Loucy (cell line): ENCODE measurements around the gene GRIA3.

Experiments
- H2AFZ ChIP-seq: fragments of 200-600 bp; sonication (generic); 2 replicates; pipeline ENCODE4 v1.6.0; 2016; ENCODE audit warnings: antibody characterized with exemption, mild to moderate bottlenecking, low read length, moderate library complexity
- H3F3A ChIP-seq: fragments of 200-600 bp; 2 replicates; pipeline ENCODE4 v1.6.0; 2016; ENCODE audit warnings: antibody characterized with exemption, low read depth, mild to moderate bottlenecking
- H3K27me3 ChIP-seq: fragments of 200-600 bp; sonication (generic); 2 replicates; pipeline ENCODE4 v1.6.1; 2014; ENCODE audit warnings: low read length, mild to moderate bottlenecking; ENCODE audit not compliant: insufficient read depth, poor library complexity, severe bottlenecking
- H3K36me3 ChIP-seq: fragments of 200-600 bp; sonication (generic); 2 replicates; pipeline ENCODE4 v1.6.1; 2016; ENCODE audit warnings: low read length; ENCODE audit not compliant: insufficient read depth
- H3K4me1 ChIP-seq: fragments of 200-600 bp; sonication (generic); 2 replicates; pipeline ENCODE4 v1.5.1; 2014; ENCODE audit warnings: low read length, mild to moderate bottlenecking; ENCODE audit not compliant: insufficient read depth, poor library complexity, severe bottlenecking
- H3K4me2 ChIP-seq: fragments of 200-600 bp; sonication (generic); 2 replicates; pipeline ENCODE4 v1.6.0; 2014; ENCODE audit warnings: antibody characterized with exemption, low read length, low read depth, mild to moderate bottlenecking; ENCODE audit not compliant: poor library complexity, severe bottlenecking
- H3K4me3 ChIP-seq: fragments of 200-600 bp; sonication (generic); 2 replicates; pipeline ENCODE4 v1.5.1; 2014; ENCODE audit warnings: low read length, mild to moderate bottlenecking, mixed read lengths; ENCODE audit not compliant: poor library complexity, severe bottlenecking
- H3K79me2 ChIP-seq: fragments of 200-600 bp; sonication (generic); 2 replicates; pipeline ENCODE4 v1.6.1; 2014; ENCODE audit warnings: low read length; ENCODE audit not compliant: insufficient read depth
- H3K9ac ChIP-seq: fragments of 200-600 bp; sonication (generic); 2 replicates; pipeline ENCODE4 v1.6.0; 2014; ENCODE audit warnings: mild to moderate bottlenecking, low read depth, low read length, moderate library complexity; ENCODE audit not compliant: poor library complexity, severe bottlenecking
- H3K9me2 ChIP-seq: fragments of 200-600 bp; sonication (generic); replicated peaks from 2 replicates; pipeline ENCODE4 v1.6.1; 2016; ENCODE audit warnings: low read depth, low read length, mixed read lengths
- H3K9me3 ChIP-seq: fragments of 200-600 bp; sonication (generic); 2 replicates; pipeline ENCODE4 v1.6.1; 2014; ENCODE audit warnings: mild to moderate bottlenecking, antibody characterized with exemption, low read length, low read depth; ENCODE audit not compliant: insufficient read depth
- H4K20me1 ChIP-seq: fragments of 200-600 bp; sonication (generic); 2 replicates; pipeline ENCODE4 v1.6.0; 2014; ENCODE audit warnings: antibody characterized with exemption, low read length, mild to moderate bottlenecking; ENCODE audit not compliant: insufficient read depth, poor library complexity, severe bottlenecking
- EZH2phosphoT487 ChIP-seq: fragments of 200-600 bp; IDR thresholded peaks from 2 replicates; pipeline ENCODE4 v1.6.1; 2018; ENCODE audit warnings: antibody characterized with exemption, mild to moderate bottlenecking, moderate library complexity, borderline replicate concordance
- TF ChIP-seq, protein P1 (sequence below): fragments of 200-600 bp; sonication (generic); conservative IDR thresholded peaks from 2 replicates; pipeline ENCODE4 v1.5.1; 2014; ENCODE audit warnings: mild to moderate bottlenecking, antibody characterized with exemption, low read length

The GRIA3 gene

DNA sequence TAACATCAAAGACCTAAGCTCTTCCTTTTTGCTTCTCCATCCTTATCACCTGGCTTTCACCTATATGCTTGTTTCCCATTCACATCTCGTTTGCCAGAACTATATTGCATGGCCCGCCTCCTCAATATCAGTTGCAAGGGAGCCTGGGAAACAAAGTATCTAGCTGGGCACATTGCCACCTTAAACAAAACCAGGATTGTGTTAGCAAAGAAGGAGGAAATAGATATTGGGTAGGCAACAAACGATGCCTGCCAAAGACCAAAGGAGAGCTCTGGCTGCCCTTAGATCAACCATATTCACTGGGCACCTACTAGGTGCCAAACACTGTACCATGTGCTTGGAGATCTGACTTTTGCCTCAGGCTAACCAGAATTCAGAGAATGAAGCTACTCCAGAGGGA lies 107.5 kb downstream of the GRIA3 start:
- no peaks in the 10 kb centered on the region for H3K9me2 ChIP-seq
- no peaks in the 10 kb centered on the region for H3K9me3 ChIP-seq
- H2AFZ ChIP-seq, result no peak overlapping the region
- TF ChIP-seq, protein P1, sequence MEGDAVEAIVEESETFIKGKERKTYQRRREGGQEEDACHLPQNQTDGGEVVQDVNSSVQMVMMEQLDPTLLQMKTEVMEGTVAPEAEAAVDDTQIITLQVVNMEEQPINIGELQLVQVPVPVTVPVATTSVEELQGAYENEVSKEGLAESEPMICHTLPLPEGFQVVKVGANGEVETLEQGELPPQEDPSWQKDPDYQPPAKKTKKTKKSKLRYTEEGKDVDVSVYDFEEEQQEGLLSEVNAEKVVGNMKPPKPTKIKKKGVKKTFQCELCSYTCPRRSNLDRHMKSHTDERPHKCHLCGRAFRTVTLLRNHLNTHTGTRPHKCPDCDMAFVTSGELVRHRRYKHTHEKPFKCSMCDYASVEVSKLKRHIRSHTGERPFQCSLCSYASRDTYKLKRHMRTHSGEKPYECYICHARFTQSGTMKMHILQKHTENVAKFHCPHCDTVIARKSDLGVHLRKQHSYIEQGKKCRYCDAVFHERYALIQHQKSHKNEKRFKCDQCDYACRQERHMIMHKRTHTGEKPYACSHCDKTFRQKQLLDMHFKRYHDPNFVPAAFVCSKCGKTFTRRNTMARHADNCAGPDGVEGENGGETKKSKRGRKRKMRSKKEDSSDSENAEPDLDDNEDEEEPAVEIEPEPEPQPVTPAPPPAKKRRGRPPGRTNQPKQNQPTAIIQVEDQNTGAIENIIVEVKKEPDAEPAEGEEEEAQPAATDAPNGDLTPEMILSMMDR, result no peak
- TF ChIP-seq EZH2phosphoT487, result no peak
- H3K9ac ChIP-seq, result no peak overlapping the region
- no peaks in the 10 kb centered on the region for H4K20me1 ChIP-seq
- no peaks in the 10 kb centered on the region for H3K36me3 ChIP-seq
- no peak overlapping the region for H3K4me3 ChIP-seq
- H3F3A ChIP-seq, result no peaks in the 10 kb centered on the region
- no peaks in the 10 kb centered on the region for H3K79me2 ChIP-seq
- no peaks in the 10 kb centered on the region for H3K27me3 ChIP-seq
- no peak overlapping the region for H3K4me2 ChIP-seq
- H3K4me1 ChIP-seq, result no peaks in the 10 kb centered on the region

DNA sequence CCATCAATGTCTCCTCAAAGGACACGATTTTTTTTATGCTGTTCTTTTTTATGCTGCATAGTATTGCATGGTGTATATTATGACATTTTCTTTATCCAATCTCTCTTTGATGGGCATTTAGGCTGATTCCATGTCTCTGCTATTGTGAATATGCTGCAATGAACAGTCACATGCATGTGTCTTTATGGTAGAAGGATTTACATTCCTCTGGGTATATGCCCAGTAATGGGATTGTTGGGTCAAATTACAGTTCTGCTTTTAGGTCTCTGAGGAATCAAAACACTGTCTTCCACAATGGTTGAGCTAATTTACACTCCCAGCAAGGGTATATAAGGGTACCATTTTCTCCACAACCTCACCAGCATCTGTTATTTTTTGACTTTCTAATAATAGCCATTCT lies 113.9 kb downstream of the GRIA3 start:
- no peak overlapping the region for H3K9ac ChIP-seq
- TF ChIP-seq, protein P1, result no peak
- TF ChIP-seq EZH2phosphoT487, result no peak
- H3K9me3 ChIP-seq, result no peaks in the 10 kb centered on the region
- no peaks in the 10 kb centered on the region for H3K79me2 ChIP-seq
- no peaks in the 10 kb centered on the region for H4K20me1 ChIP-seq
- H3K27me3 ChIP-seq, result no peaks in the 10 kb centered on the region
- no peaks in the 10 kb centered on the region for H3K9me2 ChIP-seq
- no peaks in the 10 kb centered on the region for H3F3A ChIP-seq
- H3K4me2 ChIP-seq, result no peak overlapping the region
- no peaks in the 10 kb centered on the region for H3K36me3 ChIP-seq
- no peaks in the 10 kb centered on the region for H3K4me1 ChIP-seq
- H3K4me3 ChIP-seq, result no peak overlapping the region
- no peak overlapping the region for H2AFZ ChIP-seq

DNA sequence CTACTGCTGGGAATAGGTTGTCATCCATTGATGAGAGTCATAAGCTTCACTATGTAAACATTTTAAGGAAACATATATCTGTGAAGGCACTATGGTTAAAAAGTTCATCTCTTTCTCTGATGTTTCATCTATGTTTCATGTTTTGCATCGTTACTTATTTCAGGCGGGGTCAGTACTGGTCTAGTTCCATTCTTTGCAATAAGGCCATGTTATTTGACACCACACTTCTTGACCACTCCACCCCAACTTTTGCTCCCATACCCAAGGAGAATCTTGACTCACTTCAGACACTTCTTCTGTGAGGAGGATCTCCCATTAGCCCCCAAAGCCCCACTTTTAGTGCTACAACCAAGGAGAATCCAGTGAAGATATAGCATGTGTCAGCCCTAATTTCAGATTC lies 119.4 kb downstream of the GRIA3 start:
- no peak overlapping the region for H3K9ac ChIP-seq
- no peaks in the 10 kb centered on the region for H3K9me3 ChIP-seq
- no peaks in the 10 kb centered on the region for H3F3A ChIP-seq
- no peak overlapping the region for H2AFZ ChIP-seq
- H4K20me1 ChIP-seq, result no peaks in the 10 kb centered on the region
- no peaks in the 10 kb centered on the region for H3K4me1 ChIP-seq
- H3K4me2 ChIP-seq, result no peak overlapping the region
- TF ChIP-seq, protein P1, result no peak
- no peak for TF ChIP-seq EZH2phosphoT487
- no peaks in the 10 kb centered on the region for H3K79me2 ChIP-seq
- no peaks in the 10 kb centered on the region for H3K9me2 ChIP-seq
- no peaks in the 10 kb centered on the region for H3K27me3 ChIP-seq
- no peak overlapping the region for H3K4me3 ChIP-seq
- no peaks in the 10 kb centered on the region for H3K36me3 ChIP-seq
